ENCODE measurements around the gene PHETA2. TPM values are rescaled to one million over a fixed set of nuclear protein-coding genes. Genes with fewer than 3 reads are reported as not detected.
"Not testable (repeated sequence)": the region's sequence is repeated elsewhere in the genome, so short reads cannot be mapped to it uniquely, and the experiment has no call there.

The PHETA2 gene
- total RNA-seq, 4 donors from 2014 or later, result 5.8 to 14.6 (median 7.6) TPM

DNA sequence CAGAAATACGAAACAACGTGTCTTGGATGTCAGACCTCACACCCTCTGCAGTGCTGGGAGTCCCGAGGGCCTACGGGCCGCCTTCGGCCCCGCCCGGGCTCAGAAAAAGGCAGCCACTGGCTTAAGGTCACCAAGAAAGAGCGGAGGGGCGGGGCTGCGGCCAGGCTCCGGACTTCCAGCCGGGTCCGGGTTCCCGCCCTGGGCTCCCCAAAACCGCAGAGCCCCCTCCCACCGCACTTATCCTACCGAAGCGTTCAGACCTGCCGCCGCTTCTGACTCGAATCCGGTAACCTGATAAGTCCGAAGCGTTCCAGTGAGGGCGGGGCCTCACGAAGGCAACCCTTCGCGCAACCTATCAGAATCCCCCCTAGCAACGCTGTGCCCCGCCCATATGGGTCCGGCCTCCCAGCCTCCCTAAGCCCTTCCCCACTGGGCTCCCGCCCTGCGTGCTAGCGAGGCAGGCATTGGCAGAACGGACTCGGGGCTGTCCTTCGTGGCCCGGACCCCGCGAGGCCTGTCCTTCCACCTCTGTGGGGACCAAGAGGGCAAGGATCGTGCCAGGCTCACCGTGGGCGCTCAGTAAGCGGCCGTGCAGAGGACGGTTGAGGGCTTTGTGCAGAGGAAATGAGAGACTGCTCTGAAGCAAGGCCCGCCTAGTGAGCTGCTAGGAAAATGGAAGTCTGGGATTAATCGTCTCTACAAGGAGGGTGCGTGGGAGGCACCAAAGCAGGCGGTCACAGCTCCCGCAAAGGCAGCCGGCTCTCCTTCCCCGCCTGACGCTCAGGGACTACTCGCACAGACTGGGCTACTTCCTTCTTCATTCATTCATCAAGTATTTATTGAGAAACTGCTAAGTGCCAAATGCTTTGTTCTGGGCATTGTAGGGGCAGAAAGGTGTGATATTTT is 3.3 kb upstream of the PHETA2 start, which contains the start of gene NAGA:
Gene NAGA (minus strand): TSS at position 296 of the 906 bp plus-strand sequence. CDS start 515 bp downstream, outside the sequence.
- no peaks in the 10 kb centered on the region for H3K27me3 ChIP-seq
- H3K27ac ChIP-seq, result peak within 1 kb of the TSS; percentile 80 to 89 (median 84)
- H3K9me3 ChIP-seq, result no peaks in the 10 kb centered on the region
- peaks cover 0 to 28% (median 0%) of the 10 kb centered on the region in 3 donors for H3K36me3 ChIP-seq
- peaks cover 3 to 22% (median 13%) of the 10 kb centered on the region in 4 donors for H3K4me1 ChIP-seq
- DNase-seq, result peak; percentile 96 to 98 (median 98)
- TF ChIP-seq POLR2A (IDR thresholded peaks at IDR 0.05), result peak; percentile 82 to 93
- TF ChIP-seq, protein P1, sequence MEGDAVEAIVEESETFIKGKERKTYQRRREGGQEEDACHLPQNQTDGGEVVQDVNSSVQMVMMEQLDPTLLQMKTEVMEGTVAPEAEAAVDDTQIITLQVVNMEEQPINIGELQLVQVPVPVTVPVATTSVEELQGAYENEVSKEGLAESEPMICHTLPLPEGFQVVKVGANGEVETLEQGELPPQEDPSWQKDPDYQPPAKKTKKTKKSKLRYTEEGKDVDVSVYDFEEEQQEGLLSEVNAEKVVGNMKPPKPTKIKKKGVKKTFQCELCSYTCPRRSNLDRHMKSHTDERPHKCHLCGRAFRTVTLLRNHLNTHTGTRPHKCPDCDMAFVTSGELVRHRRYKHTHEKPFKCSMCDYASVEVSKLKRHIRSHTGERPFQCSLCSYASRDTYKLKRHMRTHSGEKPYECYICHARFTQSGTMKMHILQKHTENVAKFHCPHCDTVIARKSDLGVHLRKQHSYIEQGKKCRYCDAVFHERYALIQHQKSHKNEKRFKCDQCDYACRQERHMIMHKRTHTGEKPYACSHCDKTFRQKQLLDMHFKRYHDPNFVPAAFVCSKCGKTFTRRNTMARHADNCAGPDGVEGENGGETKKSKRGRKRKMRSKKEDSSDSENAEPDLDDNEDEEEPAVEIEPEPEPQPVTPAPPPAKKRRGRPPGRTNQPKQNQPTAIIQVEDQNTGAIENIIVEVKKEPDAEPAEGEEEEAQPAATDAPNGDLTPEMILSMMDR (IDR thresholded peaks at IDR 0.05), result no peak
- peak within 1 kb of the TSS; percentile 58 to 70 (median 66) for H3K4me3 ChIP-seq

DNA sequence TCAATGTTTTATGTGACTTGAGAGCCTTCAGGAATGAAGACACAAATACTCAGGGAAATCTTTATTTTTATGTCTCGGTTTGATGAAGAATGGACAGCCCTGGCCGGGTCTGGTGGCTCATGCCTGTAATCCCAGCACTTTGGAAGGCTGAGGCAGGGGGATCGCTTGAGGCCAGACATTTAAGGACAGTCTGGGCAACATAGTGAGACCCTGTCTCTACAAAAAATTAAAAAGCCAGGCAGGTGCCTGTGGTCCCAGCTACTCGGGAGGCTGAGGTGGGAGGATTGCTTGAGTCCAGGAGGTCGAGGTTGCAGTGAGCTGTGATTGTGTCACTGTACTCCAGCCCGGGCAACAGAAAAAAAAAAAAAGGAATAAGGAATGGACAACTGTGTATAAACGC is 2.5 kb upstream of the PHETA2 start:
- not testable (repeated sequence) for H3K27me3 ChIP-seq, H3K9me3 ChIP-seq
- peak in 1 of 3 donors; percentile 36 for DNase-seq
- Histone ChIP-seq H3K27ac (peak overlapping the region in 3 of 4 donors; percentile 83 to 89 (median 85)), H3K36me3 (peaks cover 0 to 20% (median 0%) of the 10 kb centered on the region in 3 donors), H3K4me3 (peak overlapping the region in 3 of 4 donors; percentile 63 to 70 (median 69)), H3K4me1 (peaks cover 3 to 22% (median 13%) of the 10 kb centered on the region in 4 donors)

DNA sequence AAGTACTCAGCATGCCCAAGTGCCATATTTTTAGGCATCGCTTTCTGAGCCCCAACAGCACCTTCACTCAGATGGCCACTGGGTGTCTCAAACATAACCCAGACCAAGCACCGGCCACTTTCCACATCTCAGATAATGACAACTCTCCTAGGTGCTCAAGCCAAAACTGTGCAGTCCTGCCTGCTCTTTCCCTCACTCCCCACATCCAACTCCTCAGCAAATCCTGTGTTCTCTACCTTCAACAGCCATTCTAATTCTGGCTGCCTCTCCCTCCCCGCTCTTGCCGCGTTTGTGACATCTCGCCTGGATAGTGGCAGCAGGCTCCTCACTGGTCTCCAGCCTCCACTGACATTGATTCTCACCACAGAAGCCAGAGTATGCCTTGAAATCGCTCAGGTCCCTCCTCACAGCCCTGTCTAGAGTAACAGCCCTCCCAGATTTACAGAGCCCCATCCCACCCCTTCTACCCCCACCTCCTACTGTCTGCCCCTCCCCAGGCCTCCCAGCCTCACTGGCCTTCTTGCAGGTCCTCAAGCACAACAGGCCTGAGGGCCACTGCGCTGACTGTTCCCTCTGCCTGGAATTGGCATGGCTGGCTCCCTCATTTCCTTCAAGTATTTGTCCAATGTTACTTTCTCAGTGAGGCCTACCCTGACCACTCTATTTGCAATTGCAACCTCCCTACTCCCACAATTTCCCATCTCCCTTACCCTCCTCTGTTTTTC is 1.3 kb upstream of the PHETA2 start:
- TF ChIP-seq, protein P1 (IDR thresholded peaks at IDR 0.05), result no peak
- Histone ChIP-seq H3K9me3 (no peaks in the 10 kb centered on the region), H3K4me3 (no peak overlapping the region), H3K27ac (no peak overlapping the region), H3K27me3 (no peaks in the 10 kb centered on the region), H3K4me1 (peaks cover 3 to 25% (median 13%) of the 10 kb centered on the region in 4 donors), H3K36me3 (peaks cover 0 to 14% (median 0%) of the 10 kb centered on the region in 3 donors)
- peak in 1 of 3 donors; percentile 45 for DNase-seq

DNA sequence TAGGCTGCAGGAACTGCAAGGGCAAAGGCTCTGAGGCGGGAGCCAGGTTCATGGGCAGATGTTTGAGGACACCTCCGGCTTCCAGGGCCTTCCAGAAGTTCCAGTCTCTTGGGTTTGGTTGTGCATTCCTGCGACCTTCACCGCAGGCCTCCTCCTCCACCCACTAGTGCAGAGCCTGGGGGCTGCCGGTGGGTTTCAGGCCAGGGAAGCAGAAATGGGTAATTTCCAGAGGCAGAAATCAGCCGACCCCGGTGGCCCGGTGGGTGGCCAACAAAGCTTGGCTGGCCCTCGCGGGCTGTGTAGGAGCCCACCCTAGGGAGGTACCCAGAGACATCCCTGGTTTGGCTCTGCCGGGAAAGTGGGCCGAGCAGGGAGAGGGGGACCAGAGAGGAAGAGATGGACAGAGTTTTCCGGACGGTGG is 417 bp upstream of the PHETA2 start:
- Histone ChIP-seq H3K27me3 (no peaks in the 10 kb centered on the region), H3K4me3 (peak overlapping the region; percentile 54 to 74 (median 64)), H3K27ac (peak overlapping the region; percentile 81 to 87 (median 86)), H3K36me3 (peaks cover 0 to 7% (median 0%) of the 10 kb centered on the region in 3 donors), H3K4me1 (peaks cover 3 to 34% (median 14%) of the 10 kb centered on the region in 4 donors), H3K9me3 (no peaks in the 10 kb centered on the region)
- TF ChIP-seq POLR2A (IDR thresholded peaks at IDR 0.05), result no peak
- TF ChIP-seq, protein P1 (IDR thresholded peaks at IDR 0.05), result no peak
- peak in 1 of 3 donors; percentile 45 for DNase-seq

DNA sequence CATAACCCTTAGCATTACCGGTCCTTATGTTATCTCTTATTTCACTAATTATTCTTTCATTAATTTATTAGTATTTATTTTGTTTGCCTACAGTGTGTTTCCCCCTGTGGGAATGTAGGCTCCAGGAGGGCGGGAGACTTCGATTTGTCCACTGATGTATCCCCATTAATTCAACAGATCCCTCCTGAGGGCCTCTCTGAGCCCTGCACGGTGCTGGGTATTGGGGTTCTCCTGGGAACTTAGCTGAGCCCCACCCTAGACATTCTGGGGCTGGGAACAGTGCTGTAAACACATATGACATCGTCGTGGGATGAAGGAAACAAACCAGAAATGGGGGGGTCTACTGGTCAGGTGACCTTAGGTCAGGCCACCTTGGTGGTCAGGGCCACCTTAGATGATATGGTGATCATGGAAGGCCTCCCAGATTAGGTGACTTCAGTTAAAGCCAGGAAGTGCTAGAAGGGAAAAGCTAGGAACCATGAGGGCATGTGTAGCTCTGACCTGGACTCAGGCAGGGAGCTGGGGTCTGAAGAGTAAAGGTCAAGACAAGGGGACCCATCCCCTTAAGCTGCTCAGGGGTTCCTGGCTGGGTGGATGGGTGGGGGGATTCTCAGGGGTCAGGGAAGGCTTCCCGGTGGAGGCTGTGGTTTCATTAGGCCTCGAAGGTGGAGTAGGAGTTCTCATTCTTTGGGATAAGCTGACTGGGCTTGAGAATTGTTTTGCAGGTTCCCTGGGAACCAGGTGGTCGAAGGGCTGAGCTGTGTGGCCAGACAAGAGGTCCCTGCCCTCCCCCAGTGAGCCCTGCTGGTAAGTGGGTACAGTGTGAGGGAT is 1.0 kb downstream of the PHETA2 start:
- H3K4me3 ChIP-seq, result peak overlapping the region; percentile 54 to 74 (median 64)
- peak overlapping the region; percentile 81 to 87 (median 86) for H3K27ac ChIP-seq
- H3K36me3 ChIP-seq, result peaks cover 0 to 7% (median 0%) of the 10 kb centered on the region in 3 donors
- no peaks in the 10 kb centered on the region for H3K27me3 ChIP-seq
- DNase-seq, result peak in 1 of 3 donors; percentile 44
- TF ChIP-seq, protein P1 (IDR thresholded peaks at IDR 0.05), result no peak
- TF ChIP-seq POLR2A (IDR thresholded peaks at IDR 0.05), result no peak
- H3K4me1 ChIP-seq, result peaks cover 0 to 33% (median 12%) of the 10 kb centered on the region in 4 donors
- no peaks in the 10 kb centered on the region for H3K9me3 ChIP-seq
